ENCODE data around the gene ULK4. TPM values are rescaled to one million over a fixed set of nuclear protein-coding genes. Genes with fewer than 3 reads are reported as not detected.
A peak's percentile ranks its signal among the peaks of the same experiment; 100 is the strongest.

ULK4 gene
- total RNA-seq, 1 donor from 2014 or later = 9.1 TPM

DNA sequence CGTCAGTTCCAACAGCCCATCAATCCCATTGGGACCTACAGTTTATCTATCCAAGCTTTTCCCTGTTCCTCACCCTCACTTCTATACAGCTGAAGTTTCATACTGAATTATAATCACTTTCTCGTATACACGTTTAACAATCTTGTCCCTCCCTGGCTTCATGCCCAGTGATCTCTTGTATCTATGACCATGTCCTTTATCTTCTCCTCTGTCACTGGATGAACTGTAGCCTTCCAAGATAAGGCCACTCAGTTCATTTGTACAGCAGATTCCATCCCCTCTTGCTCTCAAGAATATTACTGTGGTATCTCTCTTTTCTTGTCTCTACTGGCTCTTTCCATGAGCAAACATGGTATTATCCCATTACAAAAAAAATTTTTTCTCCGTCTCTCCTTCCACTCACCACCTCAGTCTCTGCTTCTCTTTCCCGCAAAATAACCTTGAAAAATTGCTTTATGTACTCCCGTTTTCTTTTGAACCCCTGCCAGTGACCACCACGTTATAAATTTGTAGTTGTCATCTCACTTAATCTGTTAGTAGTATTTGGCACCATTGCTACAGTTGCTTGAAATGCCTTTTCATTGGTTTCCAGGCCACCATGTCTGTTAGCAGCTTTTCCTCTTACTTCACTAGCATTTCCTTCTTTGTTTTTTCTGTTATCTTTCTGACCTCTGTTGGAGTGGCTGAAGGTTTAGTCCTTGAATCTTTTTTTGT is 753.2 kb downstream of the ULK4 start:
- H3K27me3 Mint-ChIP-seq (ENCODE audit: unreplicated experiment) = no peaks in the 10 kb centered on the region
- no peak overlapping the region for H3K4me3 Mint-ChIP-seq (ENCODE audit: unreplicated experiment)
- H3K27ac Mint-ChIP-seq (ENCODE audit: unreplicated experiment) = no peak overlapping the region
- peaks cover 47% of the 10 kb centered on the region for H3K4me1 Mint-ChIP-seq (ENCODE audit: unreplicated experiment)
- peaks cover 2% of the 10 kb centered on the region for H3K36me3 Mint-ChIP-seq (ENCODE audit: unreplicated experiment)
- TF ChIP-seq, protein P1, sequence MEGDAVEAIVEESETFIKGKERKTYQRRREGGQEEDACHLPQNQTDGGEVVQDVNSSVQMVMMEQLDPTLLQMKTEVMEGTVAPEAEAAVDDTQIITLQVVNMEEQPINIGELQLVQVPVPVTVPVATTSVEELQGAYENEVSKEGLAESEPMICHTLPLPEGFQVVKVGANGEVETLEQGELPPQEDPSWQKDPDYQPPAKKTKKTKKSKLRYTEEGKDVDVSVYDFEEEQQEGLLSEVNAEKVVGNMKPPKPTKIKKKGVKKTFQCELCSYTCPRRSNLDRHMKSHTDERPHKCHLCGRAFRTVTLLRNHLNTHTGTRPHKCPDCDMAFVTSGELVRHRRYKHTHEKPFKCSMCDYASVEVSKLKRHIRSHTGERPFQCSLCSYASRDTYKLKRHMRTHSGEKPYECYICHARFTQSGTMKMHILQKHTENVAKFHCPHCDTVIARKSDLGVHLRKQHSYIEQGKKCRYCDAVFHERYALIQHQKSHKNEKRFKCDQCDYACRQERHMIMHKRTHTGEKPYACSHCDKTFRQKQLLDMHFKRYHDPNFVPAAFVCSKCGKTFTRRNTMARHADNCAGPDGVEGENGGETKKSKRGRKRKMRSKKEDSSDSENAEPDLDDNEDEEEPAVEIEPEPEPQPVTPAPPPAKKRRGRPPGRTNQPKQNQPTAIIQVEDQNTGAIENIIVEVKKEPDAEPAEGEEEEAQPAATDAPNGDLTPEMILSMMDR (IDR thresholded peaks at IDR 0.05) = no peak
- DNase-seq (ENCODE audit: extremely low spot score, unreplicated experiment) = no peak
- no peaks in the 10 kb centered on the region for H3K9me3 Mint-ChIP-seq (ENCODE audit: unreplicated experiment)

DNA sequence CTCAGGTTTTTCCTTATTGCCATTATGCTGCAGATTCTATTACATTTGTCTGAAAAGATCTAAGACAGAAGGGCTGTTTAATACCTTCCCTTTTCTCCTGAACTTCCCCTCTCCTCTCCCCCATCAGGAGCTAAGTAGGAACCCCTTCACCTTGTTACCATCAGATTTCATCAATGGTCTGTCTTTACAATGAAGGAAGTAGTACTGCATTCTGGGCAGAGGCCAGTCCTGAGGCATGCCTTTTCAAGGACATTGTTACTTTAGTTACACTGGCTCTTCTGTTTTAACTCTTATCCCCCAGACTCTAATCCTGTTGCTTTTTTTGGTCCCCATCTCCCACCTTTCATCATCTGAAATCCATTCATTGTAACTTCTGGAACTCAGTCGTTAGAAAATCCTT is 754.5 kb downstream of the ULK4 start:
- no peaks in the 10 kb centered on the region for H3K9me3 Mint-ChIP-seq (ENCODE audit: unreplicated experiment)
- no peak for DNase-seq (ENCODE audit: extremely low spot score, unreplicated experiment)
- no peaks in the 10 kb centered on the region for H3K27me3 Mint-ChIP-seq (ENCODE audit: unreplicated experiment)
- peaks cover 2% of the 10 kb centered on the region for H3K36me3 Mint-ChIP-seq (ENCODE audit: unreplicated experiment)
- H3K4me1 Mint-ChIP-seq (ENCODE audit: unreplicated experiment) = peaks cover 51% of the 10 kb centered on the region
- no peak overlapping the region for H3K27ac Mint-ChIP-seq (ENCODE audit: unreplicated experiment)
- TF ChIP-seq, protein P1 (IDR thresholded peaks at IDR 0.05) = no peak
- H3K4me3 Mint-ChIP-seq (ENCODE audit: unreplicated experiment) = no peak overlapping the region

DNA sequence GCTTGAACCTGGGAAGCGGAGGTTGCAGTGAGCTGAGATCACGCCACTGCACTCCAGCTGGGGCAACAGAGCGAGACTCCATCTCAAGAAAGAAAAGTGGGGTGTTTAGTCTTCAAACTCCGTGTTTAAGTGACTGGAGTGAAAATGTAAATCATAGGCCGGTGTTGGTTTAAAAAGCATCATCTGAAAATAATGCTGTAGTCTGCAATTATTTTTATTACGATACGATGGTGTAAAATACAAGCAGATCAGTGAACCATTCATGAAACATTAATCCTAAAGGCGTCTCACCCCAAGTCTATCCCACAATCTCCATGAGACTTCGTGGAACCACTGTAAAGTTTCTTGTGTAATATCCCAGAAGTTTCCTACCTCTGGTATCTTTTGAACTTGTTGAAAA is 756.3 kb downstream of the ULK4 start:
- Mint-ChIP-seq H3K4me1 (ENCODE audit: unreplicated experiment) (peaks cover 69% of the 10 kb centered on the region), H3K36me3 (ENCODE audit: unreplicated experiment) (no peaks in the 10 kb centered on the region), H3K27ac (ENCODE audit: unreplicated experiment) (no peak overlapping the region), H3K4me3 (ENCODE audit: unreplicated experiment) (no peak overlapping the region), H3K27me3 (ENCODE audit: unreplicated experiment) (no peaks in the 10 kb centered on the region), H3K9me3 (ENCODE audit: unreplicated experiment) (no peaks in the 10 kb centered on the region)
- TF ChIP-seq, protein P1 (IDR thresholded peaks at IDR 0.05) = no peak
- DNase-seq (ENCODE audit: extremely low spot score, unreplicated experiment) = no peak

DNA sequence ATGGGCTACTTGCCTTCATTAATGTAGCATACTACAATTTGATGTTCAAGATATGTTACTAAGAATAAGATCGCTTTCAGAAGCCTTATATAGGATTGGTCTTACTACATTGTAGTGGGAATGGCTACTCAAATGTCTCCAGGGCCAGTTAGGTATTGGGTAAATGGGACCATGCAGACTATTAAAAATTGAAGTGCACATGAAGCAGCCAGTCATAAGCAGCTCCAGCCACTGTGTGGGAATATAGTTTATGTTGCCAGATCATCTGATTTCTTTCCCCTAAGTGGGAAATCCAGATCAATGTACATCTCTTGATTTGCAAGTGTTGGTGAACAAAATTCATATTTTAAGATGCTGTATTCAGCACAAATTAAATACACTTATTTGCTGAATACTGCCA is 757.5 kb downstream of the ULK4 start:
- no peaks in the 10 kb centered on the region for H3K36me3 Mint-ChIP-seq (ENCODE audit: unreplicated experiment)
- H3K9me3 Mint-ChIP-seq (ENCODE audit: unreplicated experiment) = no peaks in the 10 kb centered on the region
- H3K4me3 Mint-ChIP-seq (ENCODE audit: unreplicated experiment) = no peak overlapping the region
- peaks cover 69% of the 10 kb centered on the region for H3K4me1 Mint-ChIP-seq (ENCODE audit: unreplicated experiment)
- H3K27me3 Mint-ChIP-seq (ENCODE audit: unreplicated experiment) = no peaks in the 10 kb centered on the region
- DNase-seq (ENCODE audit: extremely low spot score, unreplicated experiment) = no peak
- H3K27ac Mint-ChIP-seq (ENCODE audit: unreplicated experiment) = no peak overlapping the region
- TF ChIP-seq, protein P1 (IDR thresholded peaks at IDR 0.05) = no peak

DNA sequence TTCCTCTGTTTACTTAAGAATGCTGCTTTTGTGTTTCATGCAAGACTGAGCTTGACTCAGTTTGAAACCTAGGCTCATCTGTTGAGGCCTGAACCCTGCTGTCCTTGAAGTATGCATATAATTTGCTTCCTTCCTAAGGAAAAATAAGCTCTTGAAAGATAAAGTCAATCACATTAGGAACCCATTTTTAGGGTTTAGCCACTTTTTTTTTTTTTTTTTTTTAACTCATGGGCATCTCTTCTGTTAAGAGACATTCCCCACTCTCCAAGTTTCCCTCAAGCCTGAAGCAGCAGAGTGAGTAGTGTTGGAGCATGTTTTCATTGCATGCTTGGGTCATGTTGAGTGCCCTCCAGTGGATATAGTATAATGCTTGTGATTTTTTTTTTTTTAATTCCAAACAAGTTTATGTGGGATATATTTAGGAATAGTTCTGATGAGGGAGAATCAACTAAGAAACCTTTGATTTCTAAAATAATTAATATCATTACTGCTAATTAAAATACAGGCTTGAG is 759.0 kb downstream of the ULK4 start:
- Mint-ChIP-seq H3K4me3 (ENCODE audit: unreplicated experiment) (peak overlapping the region; percentile 87), H3K4me1 (ENCODE audit: unreplicated experiment) (peaks cover 62% of the 10 kb centered on the region), H3K9me3 (ENCODE audit: unreplicated experiment) (no peaks in the 10 kb centered on the region), H3K36me3 (ENCODE audit: unreplicated experiment) (no peaks in the 10 kb centered on the region), H3K27ac (ENCODE audit: unreplicated experiment) (peak overlapping the region; percentile 19), H3K27me3 (ENCODE audit: unreplicated experiment) (peaks cover 2% of the 10 kb centered on the region)
- TF ChIP-seq, protein P1 (IDR thresholded peaks at IDR 0.05) = peak; percentile 55
- DNase-seq (ENCODE audit: extremely low spot score, unreplicated experiment) = no peak

Measured in osteocyte (in vitro differentiated cells).